Caco-2 (cell line): Measurements from ENCODE around the gene PPP2R3B. TPM values are rescaled to one million over a fixed set of nuclear protein-coding genes. Genes with fewer than 3 reads are reported as not detected.

Source experiments
- BruUV-seq: library from RNA; stranded (reverse); fragments of 400-500 nt; replicated peaks from 2 replicates; lab custom pipeline; 2021; lab: Mats Ljungman, UMichigan
- CTCF ChIA-PET: fragments of 300-600 bp; sonication (Branson Sonifier 250); formaldehyde crosslinking; loops from one replicate; lab custom pipeline; 2022; ENCODE audit warnings: antibody characterized with exemption; lab: Charles Lee
- POLR2A ChIA-PET: fragments of 300-600 bp; sonication (Branson Sonifier 250); formaldehyde crosslinking; loops from one replicate; lab custom pipeline; 2022; ENCODE audit warnings: antibody characterized with exemption; lab: Charles Lee
- DNase-seq, 2 experiments: peaks; one replicate each; pipeline versions ENCODE4 v3.0.0 to v3.0.0-alpha.2; 2020 to 2022
- H3K27me3 ChIP-seq: replicated peaks from 2 replicates; pipeline ENCODE4 v1.6.0; 2011; ENCODE audit warnings: low read length; ENCODE audit not compliant: control insufficient read depth, insufficient read depth
- H3K36me3 ChIP-seq: 2 replicates; pipeline ENCODE4 v1.5.1; 2011; ENCODE audit warnings: low read length; ENCODE audit not compliant: control insufficient read depth, insufficient read depth
- H3K4me1 ChIP-seq: fragments of 250-450 bp; sonication (Bioruptor Pico); 2 replicates; pipeline ENCODE4 v1.5.1; 2020; ENCODE audit warnings: mild to moderate bottlenecking
- H3K4me3 ChIP-seq: 2 replicates; pipeline ENCODE4 v1.5.1; 2011; ENCODE audit warnings: low read depth, mild to moderate bottlenecking, control low read depth, low read length
- H3K9me3 ChIP-seq: fragments of 250-450 bp; sonication (Bioruptor Pico); 2 replicates; pipeline ENCODE4 v1.5.1; 2020; ENCODE audit warnings: mild to moderate bottlenecking, moderate library complexity
- H3K27ac Mint-ChIP-seq: one replicate; pipeline ENCODE4 v1.8.0; 2022; ENCODE audit warnings: mixed read lengths; ENCODE audit not compliant: unreplicated experiment
- H3K27me3 Mint-ChIP-seq: one replicate; pipeline ENCODE4 v1.8.0; 2022; ENCODE audit warnings: mixed read lengths; ENCODE audit not compliant: insufficient read depth, unreplicated experiment
- H3K36me3 Mint-ChIP-seq: one replicate; pipeline ENCODE4 v1.8.0; 2022; ENCODE audit warnings: mild to moderate bottlenecking, mixed read lengths; ENCODE audit not compliant: insufficient read depth, unreplicated experiment
- H3K4me1 Mint-ChIP-seq: one replicate; pipeline ENCODE4 v1.8.0; 2022; ENCODE audit warnings: low read depth, mixed read lengths; ENCODE audit not compliant: unreplicated experiment
- H3K4me3 Mint-ChIP-seq: one replicate; pipeline ENCODE4 v1.8.0; 2022; ENCODE audit warnings: mild to moderate bottlenecking, moderate library complexity, mixed read lengths; ENCODE audit not compliant: unreplicated experiment
- H3K9me3 Mint-ChIP-seq: one replicate; pipeline ENCODE4 v1.8.0; 2022; ENCODE audit warnings: mixed read lengths; ENCODE audit not compliant: unreplicated experiment
- intact Hi-C: fragments of 100-400 bp; cut with micrococcal nuclease; formaldehyde crosslinking; loops from one replicate; pipeline ENCODE4 v1.10.0; 2022; ENCODE audit not compliant: unreplicated experiment
- total RNA-seq: library from RNA; stranded (reverse); gene quantifications from 2 replicates; pipeline ENCODE4 v1.2.3, GENCODE V29; 2022
- TF ChIP-seq, protein P1 (sequence below), 2 experiments: fragments of 200-600 bp in 1 of 2; IDR thresholded peaks; 1 replicate in 1 of 2; 2 replicates in 1 of 2; pipeline versions ENCODE4 v1.5.1 to v1.8.0; 2011 to 2022; ENCODE audit warnings: antibody characterized with exemption in 1 of 2, control low read depth in 1 of 2, inconsistent platforms in 1 of 2, low read depth in 1 of 2, low read length in 1 of 2, mild to moderate bottlenecking in 1 of 2, moderate library complexity in 1 of 2; ENCODE audit not compliant: insufficient read depth in 1 of 2, severe bottlenecking in 1 of 2, unreplicated experiment in 1 of 2

Gene PPP2R3B
- total RNA-seq, 1 experiment from 2014 or later = 71.3 TPM

- no peaks in the 10 kb centered on the region for H3K36me3 Mint-ChIP-seq
- peaks cover 9% of the 10 kb centered on the region for H3K9me3 Mint-ChIP-seq
- Histone ChIP-seq H3K4me3 (no peak overlapping the region), H3K27me3 (no peaks in the 10 kb centered on the region), H3K9me3 (no peaks in the 10 kb centered on the region), H3K4me1 (no peaks in the 10 kb centered on the region), H3K36me3 (no peaks in the 10 kb centered on the region)
- no peaks in the 10 kb centered on the region for H3K4me1 Mint-ChIP-seq
- DNase-seq = no peak
- no peak overlapping the region for H3K27ac Mint-ChIP-seq
- H3K27me3 Mint-ChIP-seq = no peaks in the 10 kb centered on the region
- ChIA-PET POLR2A (no interaction called here), CTCF (no interaction called here)
- BruUV-seq = no TSS peak
- intact Hi-C loops = no loop called here
- TF ChIP-seq, protein P1, sequence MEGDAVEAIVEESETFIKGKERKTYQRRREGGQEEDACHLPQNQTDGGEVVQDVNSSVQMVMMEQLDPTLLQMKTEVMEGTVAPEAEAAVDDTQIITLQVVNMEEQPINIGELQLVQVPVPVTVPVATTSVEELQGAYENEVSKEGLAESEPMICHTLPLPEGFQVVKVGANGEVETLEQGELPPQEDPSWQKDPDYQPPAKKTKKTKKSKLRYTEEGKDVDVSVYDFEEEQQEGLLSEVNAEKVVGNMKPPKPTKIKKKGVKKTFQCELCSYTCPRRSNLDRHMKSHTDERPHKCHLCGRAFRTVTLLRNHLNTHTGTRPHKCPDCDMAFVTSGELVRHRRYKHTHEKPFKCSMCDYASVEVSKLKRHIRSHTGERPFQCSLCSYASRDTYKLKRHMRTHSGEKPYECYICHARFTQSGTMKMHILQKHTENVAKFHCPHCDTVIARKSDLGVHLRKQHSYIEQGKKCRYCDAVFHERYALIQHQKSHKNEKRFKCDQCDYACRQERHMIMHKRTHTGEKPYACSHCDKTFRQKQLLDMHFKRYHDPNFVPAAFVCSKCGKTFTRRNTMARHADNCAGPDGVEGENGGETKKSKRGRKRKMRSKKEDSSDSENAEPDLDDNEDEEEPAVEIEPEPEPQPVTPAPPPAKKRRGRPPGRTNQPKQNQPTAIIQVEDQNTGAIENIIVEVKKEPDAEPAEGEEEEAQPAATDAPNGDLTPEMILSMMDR (IDR thresholded peaks at IDR 0.05; ENCODE audit: insufficient read depth in 1 of 2, low read depth in 1 of 2, low read length in 1 of 2, severe bottlenecking in 1 of 2, unreplicated experiment in 1 of 2) = no peak
- H3K4me3 Mint-ChIP-seq = no peak overlapping the region
Observed at GRCh38 chrX:413322-414201, 26.9 kb upstream of the PPP2R3B start.

DNA sequence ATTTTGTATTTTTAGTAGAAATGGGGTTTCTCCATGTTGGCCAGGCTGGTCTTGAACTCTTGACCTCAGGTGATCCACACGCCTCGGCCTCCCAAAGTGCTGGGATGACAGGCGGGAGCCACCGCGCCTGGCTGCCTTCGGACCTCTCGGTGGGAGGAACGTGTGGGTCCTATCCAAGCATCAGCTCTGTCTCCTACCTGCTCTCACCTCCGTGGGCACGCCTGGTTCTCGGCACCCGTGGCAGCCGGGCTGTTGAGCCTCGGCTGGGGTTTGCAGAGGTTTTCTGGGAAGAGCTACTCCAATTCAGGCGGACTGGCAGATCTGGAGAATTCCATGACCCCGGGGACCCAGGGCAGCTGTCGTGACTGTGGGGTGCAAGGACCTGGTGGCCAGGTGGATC lies 23.6 kb upstream of the PPP2R3B start:
- CTCF ChIA-PET = no interaction called here
- Mint-ChIP-seq H3K4me1 (no peaks in the 10 kb centered on the region), H3K36me3 (no peaks in the 10 kb centered on the region), H3K27ac (no peak overlapping the region), H3K4me3 (no peak overlapping the region), H3K9me3 (peaks cover 9% of the 10 kb centered on the region), H3K27me3 (no peaks in the 10 kb centered on the region)
- intact Hi-C loops = no loop called here
- POLR2A ChIA-PET = no interaction called here
- no peaks in the 10 kb centered on the region for H3K4me1 ChIP-seq
- H3K4me3 ChIP-seq = no peak overlapping the region
- no peak for DNase-seq
- TF ChIP-seq, protein P1 (IDR thresholded peaks at IDR 0.05; ENCODE audit: insufficient read depth in 1 of 2, low read depth in 1 of 2, low read length in 1 of 2, severe bottlenecking in 1 of 2, unreplicated experiment in 1 of 2) = no peak
- no peaks in the 10 kb centered on the region for H3K9me3 ChIP-seq
- no peaks in the 10 kb centered on the region for H3K27me3 ChIP-seq
- H3K36me3 ChIP-seq = no peaks in the 10 kb centered on the region
- no TSS peak for BruUV-seq

GRCh38 chrX:405149-405548 lies 18.4 kb upstream of the PPP2R3B start:
- BruUV-seq = no TSS peak
- Histone ChIP-seq H3K4me3 (no peak overlapping the region), H3K9me3 (no peaks in the 10 kb centered on the region), H3K4me1 (no peaks in the 10 kb centered on the region), H3K27me3 (no peaks in the 10 kb centered on the region), H3K36me3 (no peaks in the 10 kb centered on the region)
- Mint-ChIP-seq H3K4me3 (no peak overlapping the region), H3K27ac (no peak overlapping the region), H3K36me3 (no peaks in the 10 kb centered on the region), H3K27me3 (no peaks in the 10 kb centered on the region), H3K9me3 (peaks cover 9% of the 10 kb centered on the region), H3K4me1 (no peaks in the 10 kb centered on the region)
- no peak for DNase-seq
- TF ChIP-seq, protein P1 (IDR thresholded peaks at IDR 0.05; ENCODE audit: insufficient read depth in 1 of 2, low read depth in 1 of 2, low read length in 1 of 2, severe bottlenecking in 1 of 2, unreplicated experiment in 1 of 2) = no peak
- intact Hi-C loops = no loop called here
- ChIA-PET CTCF (no interaction called here), POLR2A (no interaction called here)
